ENCODE data around the gene PPFIBP2.

GRCh38 chr11:7582338-7582985 lies 68.7 kb downstream of the PPFIBP2 start:
- no peak for TF ChIP-seq POLR2AphosphoS5 (IDR thresholded peaks at IDR 0.05)
- TF ChIP-seq CTCF (IDR thresholded peaks at IDR 0.05) = no peak
